Esophagus squamous epithelium (tissue), 4 donors: ENCODE data around the gene E4F1.

Experiments used
- CTCF ChIP-seq, 6 experiments: fragments of 450-650 bp in 4 of 6; fragments of 200-600 bp in 2 of 6; sonication (generic) in 2 of 6; IDR thresholded peaks; one replicate each; pipeline ENCODE4 v1.5.1; 2016 to 2019; ENCODE audit warnings: antibody characterized with exemption in 6 of 6, mild to moderate bottlenecking in 4 of 6, moderate library complexity in 4 of 6
- POLR2A ChIP-seq, 4 donors: fragments of 450-650 bp; IDR thresholded peaks; one replicate each; pipeline ENCODE4 v1.6.1; 2017; ENCODE audit warnings: antibody characterized with exemption in 4 of 4, mild to moderate bottlenecking in 4 of 4, moderate library complexity in 3 of 4

GRCh38 chr16:2230376-2230775 is 7.0 kb downstream of the E4F1 start:
- no peak for TF ChIP-seq CTCF (IDR thresholded peaks at IDR 0.05)
- no peak for TF ChIP-seq POLR2A (IDR thresholded peaks at IDR 0.05)
